ENCODE measurements around the gene ZCCHC2. TPM values are rescaled to one million over a fixed set of nuclear protein-coding genes. Genes with fewer than 3 reads are reported as not detected.

ZCCHC2 gene
- total and polyA plus RNA-seq, 2 donors (not counting 3 experiments of a cell fraction or from before 2014, with no cell fraction given), result 16.2 to 27.2 TPM

GRCh38 chr18:62569081-62569655 lies 46.3 kb downstream of the ZCCHC2 start:
- intact Hi-C loops (cut with micrococcal nuclease), result no loop called here
- no TSS peak for BruUV-seq (replicated peaks)
- no peak overlapping the region for H3K27ac ChIP-seq (ENCODE audit: insufficient read depth, low read depth, low read length)
- H3K9ac ChIP-seq (replicated peaks; ENCODE audit: extremely low read depth, insufficient read depth, low read length), result no peak overlapping the region
- no peak overlapping the region for H2AFZ ChIP-seq (ENCODE audit: low read depth, low read length)
- ChIA-PET POLR2A (no interaction called here), CTCF (interaction anchor here (1.2 kb wide), 2 partner anchors 15 to 143 kb away, joined by 4 to 6 read pairs; no protein-coding TSS in a partner anchor)
- H3K36me3 ChIP-seq (ENCODE audit: control insufficient read depth in 2 of 2, extremely low read depth in 1 of 2, insufficient read depth in 2 of 2, low read length in 2 of 2), result peaks cover 13 to 23% of the 10 kb centered on the region in 2 experiments
- H3K79me2 ChIP-seq (ENCODE audit: control insufficient read depth, insufficient read depth, low read length), result no peaks in the 10 kb centered on the region
- FAIRE-seq (no peak), DNase-seq (ENCODE audit: low read depth, low spot score) (no peak)
- no peak overlapping the region for H3K4me3 ChIP-seq (replicated peaks in 1 of 3; ENCODE audit: insufficient read depth in 1 of 3, low read depth in 1 of 3, low read length in 3 of 3)
- no peaks in the 10 kb centered on the region for H3K27me3 ChIP-seq (ENCODE audit: control insufficient read depth in 2 of 2, insufficient read depth in 2 of 2, low read length in 2 of 2)
- H3K4me2 ChIP-seq (ENCODE audit: insufficient read depth, low read length), result no peak overlapping the region
- dilution Hi-C loops (cut with MboI; ENCODE audit: extremely low pct_ligation_motif_present, low sequenced_read_pairs), result no loop called here
- TF ChIP-seq EZH2 (IDR thresholded peaks at IDR 0.05; ENCODE audit: borderline replicate concordance, low read depth, low read length, severe bottlenecking) (no peak), JUN (IDR thresholded peaks at IDR 0.05; ENCODE audit: borderline replicate concordance, insufficient read depth, insufficient read length, low read depth) (no peak), FOS (IDR thresholded peaks at IDR 0.05; ENCODE audit: borderline replicate concordance, insufficient read depth, low read length) (no peak), GATA2 (IDR thresholded peaks at IDR 0.05; ENCODE audit: insufficient read depth, insufficient read length, low read depth, low read length) (no peak), CTCF (IDR thresholded peaks at IDR 0.05; ENCODE audit: extremely low read depth in 1 of 2, insufficient read depth in 1 of 2, low read depth in 1 of 2, low read length in 2 of 2) (no peak)
- no peaks in the 10 kb centered on the region for H4K20me1 ChIP-seq (replicated peaks; ENCODE audit: control insufficient read depth, extremely low read depth, insufficient read depth, low read length)
- H3K9me1 ChIP-seq (replicated peaks; ENCODE audit: control insufficient read depth, extremely low read depth, insufficient read depth, low read length), result no peaks in the 10 kb centered on the region
- H3K4me1 ChIP-seq (ENCODE audit: control insufficient read depth, extremely low read depth, insufficient read depth, low read length), result no peaks in the 10 kb centered on the region
- no peaks in the 10 kb centered on the region for H3K9me3 ChIP-seq (replicated peaks; ENCODE audit: control insufficient read depth, insufficient read depth, low read length)

All from endothelial cell of umbilical vein (primary cell).